GM19438 (cell line): ENCODE measurements around the gene S100A5.
"Not testable (repeated sequence)": the region's sequence is repeated elsewhere in the genome, so short reads cannot be mapped to it uniquely, and the experiment has no call there.

ENCODE experiments used
- ATAC-seq: cut with Tn5 transposase; IDR thresholded peaks from one replicate; pipeline ENCODE4 v1.9.1; 2021; ENCODE audit warnings: low read depth; ENCODE audit not compliant: unreplicated experiment

The S100A5 gene, protein sequence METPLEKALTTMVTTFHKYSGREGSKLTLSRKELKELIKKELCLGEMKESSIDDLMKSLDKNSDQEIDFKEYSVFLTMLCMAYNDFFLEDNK

DNA sequence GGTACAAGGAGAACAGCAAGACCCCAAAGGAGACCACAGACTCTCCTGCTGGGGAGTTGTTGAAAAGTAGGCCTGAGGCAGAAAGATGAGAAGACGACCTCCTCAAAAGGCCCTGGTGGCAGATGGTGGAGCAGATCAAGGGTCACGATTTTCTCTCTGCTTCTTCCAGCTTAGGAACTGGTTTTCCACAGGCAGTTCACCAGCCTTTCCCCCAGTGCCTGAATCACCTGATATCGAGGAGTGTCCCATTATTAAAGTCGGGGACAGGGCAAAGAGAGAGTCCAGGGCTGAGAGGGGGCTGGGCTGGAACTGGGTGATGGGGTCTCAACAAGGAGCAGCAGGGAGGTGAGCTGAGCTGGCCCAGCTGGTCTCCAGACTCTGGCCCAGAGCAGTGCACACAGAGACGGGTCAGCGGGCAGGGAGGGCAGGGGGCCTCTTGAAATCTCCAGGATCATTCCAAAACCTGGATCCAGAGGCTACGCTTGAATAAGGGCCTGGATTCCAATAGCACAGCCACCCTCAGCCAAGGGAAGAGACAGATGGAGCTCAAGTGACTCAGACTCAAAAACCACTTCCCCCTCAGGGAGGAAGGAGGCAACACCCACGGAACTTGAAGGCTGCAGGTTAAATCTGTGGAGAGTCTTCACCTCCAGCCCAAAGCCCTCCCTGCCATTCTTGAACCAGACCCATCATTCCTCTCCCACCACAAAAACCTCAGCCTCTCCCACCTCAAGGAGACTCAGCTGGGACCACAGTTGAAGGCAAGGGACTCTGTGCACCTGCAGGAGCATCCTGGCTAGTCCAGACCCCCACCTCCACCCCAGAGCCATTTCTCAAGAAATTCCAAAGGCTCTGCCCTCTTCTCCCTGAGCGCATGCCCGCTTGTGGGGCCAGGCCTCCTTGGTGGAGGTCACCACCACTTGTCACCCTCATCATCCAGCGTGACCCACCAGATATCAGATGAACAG is at the start of gene S100A5:
S100A5 (minus strand) TSS at position 541 of the 968 bp plus-strand sequence. CDS start 743 bp downstream, outside the sequence.
- no peak for ATAC-seq

DNA sequence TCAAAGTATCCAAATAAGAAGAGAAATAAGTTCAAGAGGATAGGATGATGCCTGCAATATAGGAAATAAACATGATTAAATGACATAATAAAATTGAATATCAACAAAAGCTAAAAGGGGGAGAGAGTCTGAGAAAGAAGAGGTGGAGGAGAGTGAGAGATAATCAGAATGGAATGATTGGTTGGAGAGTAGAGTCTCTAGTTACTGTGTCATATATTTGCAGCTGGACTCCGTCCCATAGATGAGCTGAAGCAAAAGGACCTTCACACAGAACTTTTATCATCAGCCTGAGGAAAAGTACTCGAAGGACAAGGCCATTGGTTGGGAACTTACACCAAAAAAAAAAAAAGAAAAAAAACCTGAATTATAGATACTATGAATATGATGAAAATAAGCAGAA is 47.7 kb upstream of the S100A5 start:
- no peak for ATAC-seq

DNA sequence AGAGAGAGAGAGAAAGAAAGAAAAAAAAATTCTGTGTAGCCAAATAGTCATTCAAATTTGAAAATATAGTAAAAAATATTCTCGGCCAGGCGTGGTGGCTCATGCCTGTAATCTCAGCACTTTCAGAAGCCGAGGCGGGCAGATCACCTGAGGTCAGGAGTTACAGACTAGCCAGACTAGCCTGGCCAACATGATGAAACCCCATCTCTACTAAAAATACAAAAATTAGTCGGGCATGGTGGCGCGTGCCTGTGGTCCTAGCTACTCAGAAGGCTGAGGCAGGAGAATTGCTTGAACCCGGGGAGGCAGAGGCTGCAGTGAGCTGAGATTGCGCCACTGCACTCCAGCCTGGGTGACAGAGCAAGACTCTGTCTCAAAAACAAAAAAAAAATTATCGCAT is 47.3 kb upstream of the S100A5 start:
- ATAC-seq, result not testable (repeated sequence)

DNA sequence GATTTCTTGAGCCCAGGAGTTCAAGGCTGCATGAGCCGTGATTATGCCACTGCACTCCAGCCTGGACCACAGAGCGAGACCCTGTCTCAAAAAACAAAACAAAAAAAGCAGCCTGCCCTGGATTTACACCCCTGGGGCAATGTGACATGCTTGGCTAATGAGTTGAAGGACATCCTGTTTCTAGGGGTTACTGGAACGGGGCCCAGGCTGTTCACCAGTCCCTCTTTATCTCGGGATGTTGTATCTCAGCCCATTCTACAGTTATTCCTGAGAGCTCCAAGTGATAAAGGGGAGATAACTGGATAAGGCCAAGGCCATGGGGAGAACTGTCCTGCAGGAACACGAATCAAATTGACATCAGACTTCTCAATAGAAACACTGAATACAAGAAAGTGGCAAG is 46.6 kb upstream of the S100A5 start:
- ATAC-seq, result no peak

DNA sequence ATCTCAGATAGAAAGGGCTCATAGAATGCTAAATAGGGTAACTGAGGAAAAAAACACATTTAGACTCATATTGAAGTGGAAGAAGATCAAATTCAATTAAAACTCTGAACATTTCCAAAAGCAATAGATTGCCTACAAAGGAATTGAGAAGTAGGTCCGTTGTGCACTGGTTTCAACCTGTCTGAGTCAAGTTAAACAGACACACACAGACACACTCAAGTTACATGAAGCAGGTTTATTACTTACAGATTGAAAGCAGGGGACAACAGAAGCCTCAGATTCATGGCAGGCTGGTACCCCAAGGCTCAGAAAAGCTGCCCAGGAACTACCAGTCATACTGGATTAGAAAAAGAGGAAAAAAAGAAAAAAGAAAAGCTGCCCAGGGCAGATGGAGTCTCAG is 45.6 kb upstream of the S100A5 start:
- no peak for ATAC-seq

DNA sequence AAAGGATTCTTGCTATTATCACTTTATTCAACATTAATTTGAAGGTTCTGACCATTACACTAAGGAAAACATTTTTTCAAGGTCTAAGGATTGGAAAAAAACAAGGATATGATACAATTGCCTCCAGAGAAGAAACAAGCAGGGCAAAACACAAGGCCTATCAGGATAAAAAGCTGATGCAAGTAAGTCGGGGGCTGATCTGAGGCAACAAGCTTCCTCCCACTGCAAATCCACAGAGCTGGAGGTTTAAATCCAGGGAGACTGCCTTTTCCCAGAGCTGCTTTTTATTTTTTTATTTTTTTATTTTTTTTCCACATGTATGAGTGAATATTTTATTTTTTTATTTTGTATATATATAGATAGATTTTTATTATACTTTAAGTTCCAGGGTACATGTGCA is 44.3 kb upstream of the S100A5 start:
- no peak for ATAC-seq

DNA sequence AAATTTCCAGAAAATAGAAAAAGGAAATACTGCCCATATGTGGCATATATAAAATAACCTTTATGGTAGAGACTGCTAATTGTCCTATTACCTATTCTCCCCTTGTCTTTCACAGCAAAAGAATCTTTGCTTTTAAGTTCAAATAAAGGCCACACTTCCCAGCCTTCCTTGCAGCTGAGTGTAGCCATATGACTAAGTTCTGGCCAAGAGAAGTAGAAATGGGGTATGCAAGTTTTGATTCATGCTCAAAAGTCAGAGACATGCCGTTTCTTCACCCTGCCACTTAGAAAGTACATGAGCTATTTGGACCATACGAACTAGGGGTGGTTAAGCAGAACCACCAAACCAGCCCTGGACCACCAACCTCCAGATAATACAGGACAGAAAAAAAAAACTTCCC is 43.2 kb upstream of the S100A5 start:
- ATAC-seq, result no peak

DNA sequence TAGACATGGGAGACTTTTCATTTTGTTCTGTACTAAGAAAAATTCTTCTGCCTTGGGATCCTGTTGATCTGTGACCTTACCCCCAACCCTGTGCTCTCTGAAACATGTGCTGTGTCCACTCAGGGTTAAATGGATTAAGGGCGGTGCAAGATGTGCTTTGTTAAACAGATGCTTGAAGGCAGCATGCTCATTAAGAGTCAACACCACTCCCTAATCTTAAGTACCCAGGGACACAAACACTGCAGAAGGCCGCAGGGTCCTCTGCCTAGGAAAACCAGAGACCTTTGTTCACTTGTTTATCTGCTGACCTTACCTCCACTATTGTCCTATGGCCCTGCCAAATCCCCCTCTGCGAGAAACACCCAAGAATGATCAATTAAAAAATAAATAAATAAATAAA is 42.8 kb upstream of the S100A5 start:
- ATAC-seq, result not testable (repeated sequence)

DNA sequence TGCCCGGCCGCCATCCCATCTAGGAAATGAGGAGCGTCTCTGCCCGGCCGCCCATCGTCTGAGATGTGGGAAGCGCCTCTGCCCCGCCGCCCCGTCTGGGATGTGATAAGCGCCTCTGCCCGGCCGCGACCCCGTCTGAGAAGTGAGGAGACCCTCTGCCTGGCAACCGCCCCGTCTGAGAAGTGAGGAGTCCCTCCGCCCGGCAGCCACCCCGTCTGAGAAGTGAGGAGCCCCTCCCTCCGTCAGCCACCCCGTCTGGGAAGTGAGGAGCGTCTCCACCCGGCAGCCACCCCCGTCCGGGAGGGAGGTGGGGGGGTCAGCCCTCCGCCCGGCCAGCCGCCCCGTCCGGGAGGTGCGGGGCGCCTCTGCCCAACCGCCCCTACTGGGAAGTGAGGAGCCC is 42.1 kb upstream of the S100A5 start:
- ATAC-seq, result not testable (repeated sequence)

DNA sequence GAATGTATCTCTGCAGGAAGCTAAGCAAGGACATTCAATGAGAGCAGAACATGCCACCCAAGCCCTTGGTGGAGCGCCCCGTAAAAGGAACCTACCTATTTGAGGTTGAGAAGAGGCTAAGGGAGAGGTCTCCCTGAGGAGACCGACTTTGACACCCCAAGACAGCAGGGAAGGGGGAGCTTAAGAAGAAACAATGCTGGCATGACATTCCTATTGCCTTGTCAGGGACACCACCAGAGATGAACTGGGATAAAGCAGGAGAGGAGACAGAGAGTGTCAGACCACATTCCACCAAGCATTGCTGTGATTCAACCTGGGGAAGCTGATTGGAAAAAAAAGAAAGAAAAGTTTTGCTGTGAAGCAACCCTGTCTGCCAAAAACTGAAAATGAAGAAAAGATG is 38.2 kb upstream of the S100A5 start:
- no peak for ATAC-seq

DNA sequence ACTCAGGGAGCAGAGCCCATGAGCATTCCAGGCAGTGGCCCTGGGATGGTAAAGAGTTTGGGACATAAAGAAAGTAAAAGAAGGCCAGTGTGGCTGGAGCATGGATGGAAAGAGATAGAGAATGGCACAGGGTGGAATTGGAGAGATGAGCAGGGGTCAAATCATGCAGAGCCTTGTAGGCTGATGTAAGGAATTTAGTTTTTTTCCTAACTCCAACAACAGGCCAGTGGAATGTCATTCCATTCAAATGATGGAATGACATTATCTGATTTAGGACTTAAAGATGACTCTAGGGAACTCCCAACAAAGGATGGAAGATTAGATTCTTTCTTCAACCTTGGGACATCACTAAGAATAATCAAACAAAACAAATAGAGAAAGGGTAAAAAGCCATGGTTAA is 37.8 kb upstream of the S100A5 start:
- no peak for ATAC-seq

DNA sequence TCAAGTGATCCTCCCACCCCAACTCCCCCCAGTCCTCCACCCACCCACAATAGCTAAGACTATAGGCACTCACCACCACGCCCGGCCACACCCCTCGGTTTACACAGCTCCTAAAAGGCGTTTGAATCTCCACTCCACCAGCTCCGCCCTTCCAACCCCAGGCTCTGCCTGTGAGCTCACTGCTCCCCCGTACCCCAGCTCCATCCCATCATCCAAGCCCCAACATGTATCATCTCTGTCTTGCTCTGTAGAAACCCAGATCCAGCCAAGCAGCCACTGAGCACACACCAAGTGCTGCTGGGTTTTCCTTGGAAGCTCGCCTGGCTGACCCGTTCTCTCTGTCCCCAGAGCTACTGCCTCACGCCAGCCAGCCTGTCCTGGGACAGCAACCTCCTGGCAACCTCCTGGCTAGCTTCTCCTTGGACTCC is 36.9 kb upstream of the S100A5 start:
- ATAC-seq, result no peak

DNA sequence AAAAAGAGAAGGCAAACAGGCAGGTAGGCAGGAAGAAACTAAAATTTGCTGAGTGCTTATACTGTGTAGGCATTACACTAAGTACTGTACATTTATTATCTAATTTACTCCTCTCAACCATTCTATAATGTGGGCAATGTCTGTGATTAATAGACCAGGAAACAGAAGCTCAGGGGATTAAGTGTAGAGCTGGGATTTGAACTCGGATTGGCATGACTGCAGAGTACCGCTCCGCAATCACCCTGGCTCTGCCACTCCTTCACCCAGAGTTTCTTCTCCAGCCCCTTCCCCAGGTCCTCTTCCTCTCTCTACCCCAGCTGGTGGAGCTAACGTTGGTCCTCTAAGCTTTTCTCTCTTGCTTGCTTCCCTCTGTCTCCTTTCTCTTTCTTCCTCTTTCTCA is 36.4 kb upstream of the S100A5 start:
- no peak for ATAC-seq

DNA sequence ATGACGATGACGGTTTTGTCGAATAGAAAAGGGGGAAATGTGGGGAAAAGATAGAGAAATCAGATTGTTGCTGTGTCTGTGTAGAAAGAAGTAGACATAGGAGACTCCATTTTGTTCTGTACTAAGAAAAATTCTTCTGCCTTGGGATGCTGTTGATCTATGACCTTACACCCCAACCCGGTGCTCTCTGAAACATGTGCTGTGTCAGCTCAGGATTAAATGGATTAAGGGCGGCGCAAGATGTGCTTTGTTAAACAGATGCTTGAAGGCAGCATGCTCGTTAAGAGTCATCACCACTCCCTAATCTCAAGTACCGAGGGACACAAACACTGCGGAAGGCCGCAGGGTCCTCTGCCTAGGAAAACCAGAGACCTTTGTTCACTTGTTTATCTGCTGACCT is 34.8 kb upstream of the S100A5 start:
- ATAC-seq, result not testable (repeated sequence)

DNA sequence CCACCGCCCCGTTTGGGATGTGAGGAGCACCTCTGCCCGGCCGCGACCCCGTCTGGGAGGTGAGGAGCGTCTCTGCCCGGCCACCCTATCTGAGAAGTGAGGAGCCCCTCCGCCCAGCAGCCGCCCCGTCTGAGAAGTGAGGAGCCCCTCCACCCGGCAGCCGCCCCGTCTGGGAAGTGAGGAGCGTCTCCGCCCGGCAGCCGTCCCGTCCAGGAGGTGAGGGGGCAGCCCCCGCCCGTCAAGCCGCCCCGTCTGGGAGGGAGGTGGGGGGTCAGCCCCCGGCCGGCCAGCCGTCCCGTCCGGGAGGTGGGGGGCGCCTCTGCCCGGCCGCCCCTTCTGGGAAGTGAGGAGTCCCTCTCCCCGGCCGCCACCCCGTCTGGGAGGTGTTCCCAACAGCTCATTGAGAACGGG is 34.4 kb upstream of the S100A5 start:
- not testable (repeated sequence) for ATAC-seq

DNA sequence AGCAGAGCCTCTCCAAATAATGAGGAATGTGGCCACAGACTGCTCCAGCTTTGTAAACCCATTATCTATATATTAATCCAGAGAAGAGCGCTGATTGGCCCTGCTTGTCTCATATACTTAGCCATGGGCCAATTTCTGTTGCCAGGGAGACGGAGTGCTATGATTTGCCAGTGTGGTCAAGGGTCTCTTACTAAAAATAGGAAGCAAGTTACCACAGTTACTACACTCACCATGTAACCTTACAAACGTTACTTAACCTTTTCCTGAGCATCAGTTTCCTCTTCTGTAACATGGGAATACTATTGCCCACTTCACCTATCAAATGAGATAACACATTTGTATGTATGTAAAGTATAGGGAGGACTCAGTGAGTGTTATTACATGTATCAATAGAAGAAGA is 32.6 kb upstream of the S100A5 start:
- ATAC-seq, result no peak

DNA sequence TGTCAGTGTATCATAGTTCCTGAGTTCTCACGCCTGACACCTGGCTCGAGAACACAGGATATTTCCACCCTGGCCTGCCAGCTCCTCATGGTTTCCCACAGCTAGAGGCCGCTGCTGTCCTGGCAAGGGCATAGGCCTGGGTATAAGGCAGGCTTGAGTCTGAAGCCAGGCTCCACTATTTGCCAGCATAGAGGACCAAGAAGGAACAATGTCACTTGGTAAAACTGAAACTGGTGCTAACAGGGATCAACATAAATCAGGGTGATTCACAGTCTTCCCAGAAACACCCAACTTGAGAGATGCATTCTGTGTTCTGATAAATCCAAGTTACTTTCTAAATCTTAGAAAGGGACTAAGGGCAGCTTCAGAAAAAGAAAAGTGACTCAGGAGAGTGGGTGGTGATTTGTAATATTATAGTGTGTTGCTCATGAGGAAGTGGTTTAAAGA is 31.9 kb upstream of the S100A5 start:
- no peak for ATAC-seq

DNA sequence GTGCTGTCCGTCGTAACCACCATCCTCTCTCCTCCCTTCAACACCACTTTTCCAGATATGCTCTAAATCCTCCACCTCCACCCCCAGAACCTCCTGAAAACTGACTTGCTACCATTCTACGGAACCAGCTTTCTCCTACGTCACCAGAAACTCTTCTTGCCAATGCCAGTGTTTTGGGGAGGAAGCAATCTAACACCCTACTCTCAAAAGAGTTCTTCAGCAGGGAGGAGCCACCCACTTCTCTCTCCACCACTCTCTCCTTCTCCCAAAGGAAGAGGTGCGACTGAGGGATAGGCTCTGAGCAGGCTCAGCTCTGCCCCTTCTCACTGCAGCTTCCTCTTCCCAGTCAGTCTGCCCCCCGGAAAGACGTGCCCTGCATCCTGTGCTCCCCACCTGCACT is 31.0 kb upstream of the S100A5 start:
- ATAC-seq, result no peak

DNA sequence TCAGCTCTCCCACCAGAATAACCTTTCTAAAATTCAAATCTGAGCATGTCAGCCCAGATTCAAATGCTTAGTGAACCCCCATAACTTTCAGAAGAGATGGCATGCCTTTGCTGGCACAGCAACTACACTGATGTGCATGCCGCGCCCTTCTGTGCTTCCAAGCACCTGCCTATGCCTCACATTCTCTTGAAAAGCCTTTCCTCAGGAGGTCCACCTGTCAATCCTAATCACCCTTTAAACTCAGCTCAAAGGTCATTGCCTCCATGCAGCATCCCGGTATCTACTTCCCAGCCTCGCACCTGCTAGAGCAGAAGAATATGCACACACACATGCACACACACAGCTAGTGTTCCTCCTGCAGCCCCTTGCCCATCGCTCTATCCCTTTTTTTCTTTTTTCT is 30.1 kb upstream of the S100A5 start:
- no peak for ATAC-seq

DNA sequence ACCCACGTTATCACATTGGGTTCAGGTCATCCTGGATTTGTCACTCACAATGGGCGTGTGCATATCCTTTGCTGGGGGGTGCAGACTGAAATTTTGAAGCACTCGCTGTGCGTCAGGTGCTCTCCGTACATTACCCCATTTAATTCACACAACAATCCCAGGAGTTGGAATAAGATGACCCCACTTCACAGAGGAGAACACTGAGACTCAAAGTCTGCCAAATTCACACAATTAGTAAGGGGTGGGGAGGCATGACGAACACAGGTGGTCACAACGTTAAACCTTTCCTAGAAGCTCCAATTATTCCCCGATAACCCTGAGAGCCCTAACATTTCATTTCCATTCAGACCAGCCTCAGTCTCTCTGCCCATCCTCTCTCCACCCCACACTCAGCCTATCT is 28.7 kb upstream of the S100A5 start:
- no peak for ATAC-seq

DNA sequence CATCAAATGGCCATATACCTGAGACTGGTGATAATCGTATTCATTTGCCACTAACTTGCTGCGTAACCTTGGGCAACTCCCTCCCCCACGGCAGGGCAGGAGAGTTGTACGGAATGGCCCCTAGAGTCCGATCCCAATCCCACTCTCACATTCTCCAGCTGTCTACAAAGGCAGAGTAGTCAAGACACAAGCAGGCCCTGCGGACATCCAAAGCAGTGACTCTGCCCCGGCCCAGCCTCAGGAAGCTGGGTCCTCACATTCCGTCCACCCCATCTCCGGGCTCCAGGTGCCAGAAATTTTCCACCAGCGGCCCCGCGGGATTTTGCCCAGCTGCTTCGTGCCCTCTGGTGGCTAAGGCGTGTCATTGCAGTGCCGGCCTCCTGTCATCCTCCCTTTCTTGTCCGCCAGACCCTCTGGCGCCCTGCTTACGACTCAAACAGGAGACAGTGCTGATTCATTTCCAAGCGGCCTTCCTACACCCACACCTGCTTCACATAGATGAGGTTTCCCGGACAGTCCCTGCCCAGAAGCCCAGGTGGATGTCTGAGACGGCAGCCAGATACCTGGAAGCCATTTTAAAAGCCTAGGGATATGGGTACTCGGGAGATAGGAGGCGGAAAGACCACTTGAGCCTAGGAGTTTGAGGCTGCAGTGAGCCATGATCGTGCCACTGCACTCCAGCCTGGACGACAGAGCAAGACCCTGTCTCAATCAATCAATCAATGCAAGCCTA is 27.8 kb upstream of the S100A5 start:
- no peak for ATAC-seq
